PC-3 (cell line): Measurements from ENCODE around the gene HNF4A. TPM values are rescaled to one million over a fixed set of nuclear protein-coding genes. Genes with fewer than 3 reads are reported as not detected.

ENCODE experiments used
- ATAC-seq: fragments of 200-7000 bp; cut with Tn5 transposase; 2 replicates; pipeline ENCODE4 v1.9.1; 2020; ENCODE audit warnings: mild to moderate bottlenecking, moderate library complexity
- BruUV-seq: library from RNA; stranded (reverse); fragments of 400-500 nt; replicated peaks from 2 replicates; lab custom pipeline; 2021; lab: Mats Ljungman, UMichigan
- CTCF ChIA-PET: fragments of 300-600 bp; sonication (Branson Sonifier 250); formaldehyde crosslinking; loops from one replicate; lab custom pipeline; 2022; ENCODE audit warnings: antibody characterized with exemption; lab: Charles Lee
- POLR2A ChIA-PET: fragments of 300-600 bp; sonication (Branson Sonifier 250); formaldehyde crosslinking; loops from one replicate; lab custom pipeline; 2022; ENCODE audit warnings: antibody characterized with exemption; ENCODE audit not compliant: unreplicated experiment; lab: Charles Lee
- DNase-seq: peaks from one replicate; pipeline ENCODE4 v3.0.0-alpha.2; 2015
- H2AFZ ChIP-seq: fragments of 300-600 bp; sonication (generic); 2 replicates; pipeline ENCODE4 v1.6.0; 2016; ENCODE audit warnings: antibody characterized with exemption, low read length
- H3F3A ChIP-seq: fragments of 300-600 bp; sonication (generic); one replicate; pipeline ENCODE4 v1.6.0; 2017; ENCODE audit warnings: antibody characterized with exemption, low read length, control low read depth, mild to moderate bottlenecking; ENCODE audit not compliant: unreplicated experiment
- H3K27ac ChIP-seq: fragments of 300-600 bp; sonication (generic); 2 replicates; pipeline ENCODE4 v1.5.1; 2016; ENCODE audit warnings: mild to moderate bottlenecking, low read length
- H3K27me3 ChIP-seq: fragments of 300-600 bp; sonication (generic); 2 replicates; pipeline ENCODE4 v1.6.1; 2016; ENCODE audit warnings: low read length, mixed read lengths
- H3K36me3 ChIP-seq: fragments of 300-600 bp; sonication (generic); 2 replicates; pipeline ENCODE4 v1.6.1; 2016; ENCODE audit warnings: low read depth, mixed run types, low read length, mixed read lengths
- H3K4me1 ChIP-seq: fragments of 300-600 bp; sonication (generic); 2 replicates; pipeline ENCODE4 v1.5.1; 2016; ENCODE audit warnings: low read length; ENCODE audit not compliant: insufficient read depth
- H3K4me2 ChIP-seq: fragments of 300-600 bp; sonication (generic); 2 replicates; pipeline ENCODE4 v1.6.0; 2016; ENCODE audit warnings: low read length
- H3K4me3 ChIP-seq: fragments of 300-600 bp; sonication (generic); 2 replicates; pipeline ENCODE4 v1.5.1; 2016; ENCODE audit warnings: mild to moderate bottlenecking, low read length, mixed read lengths
- H3K79me2 ChIP-seq: fragments of 300-600 bp; sonication (generic); 2 replicates; pipeline ENCODE4 v1.6.1; 2017; ENCODE audit warnings: low read length, mixed read lengths
- H3K9ac ChIP-seq: fragments of 300-600 bp; sonication (generic); 2 replicates; pipeline ENCODE4 v1.6.0; 2016; ENCODE audit warnings: mild to moderate bottlenecking, low read length
- H3K9me2 ChIP-seq: fragments of 300-600 bp; sonication (generic); replicated peaks from 2 replicates; pipeline ENCODE4 v1.6.1; 2016; ENCODE audit warnings: mixed run types, low read length, mixed read lengths
- H3K9me3 ChIP-seq: fragments of 300-600 bp; sonication (generic); 2 replicates; pipeline ENCODE4 v1.6.1; 2016; ENCODE audit warnings: low read length, mixed read lengths
- H4K20me1 ChIP-seq: fragments of 300-600 bp; sonication (generic); 2 replicates; pipeline ENCODE4 v1.6.1; 2016; ENCODE audit warnings: low read length, mixed read lengths
- CTCF ChIP-seq: fragments of 300-600 bp; sonication (generic); conservative IDR thresholded peaks from 2 replicates; pipeline ENCODE4 v1.5.1; 2017; ENCODE audit warnings: antibody characterized with exemption, low read depth, mild to moderate bottlenecking, low read length
- EZH2 ChIP-seq: fragments of 300-600 bp; sonication (generic); IDR thresholded peaks from one replicate; pipeline ENCODE4 v1.6.1; 2017; ENCODE audit warnings: antibody characterized with exemption, mild to moderate bottlenecking, low read length; ENCODE audit not compliant: unreplicated experiment
- EZH2phosphoT487 ChIP-seq: fragments of 300-600 bp; sonication (generic); IDR thresholded peaks from 2 replicates; pipeline ENCODE4 v1.6.1; 2018; ENCODE audit warnings: mild to moderate bottlenecking, antibody characterized with exemption, low read length, borderline replicate concordance
- intact Hi-C: fragments of 100-400 bp; cut with micrococcal nuclease; formaldehyde crosslinking; loops from 2 replicates; pipeline ENCODE4 v1.9.0; 2023
- total RNA-seq: library from RNA; depleted of rRNA; stranded (reverse); fragments of >200 nt; gene quantifications from 2 replicates; pipeline ENCODE4 v1.2.3, GENCODE V29; 2014

HNF4A gene
- total RNA-seq, 1 experiment from 2014 or later: not detected

- H3K4me2 ChIP-seq: no peak overlapping the region
- H4K20me1 ChIP-seq: no peaks in the 10 kb centered on the region
- TF ChIP-seq CTCF: no peak
- TF ChIP-seq EZH2phosphoT487: no peak
- TF ChIP-seq EZH2: no peak
- ChIA-PET POLR2A (no interaction called here), CTCF (no interaction called here)
- no peak overlapping the region for H3K9ac ChIP-seq
- H3K27me3 ChIP-seq: peaks cover 32% of the 10 kb centered on the region
- H3K4me1 ChIP-seq: no peaks in the 10 kb centered on the region
- H2AFZ ChIP-seq: no peak overlapping the region
- no peaks in the 10 kb centered on the region for H3K9me3 ChIP-seq
- H3K27ac ChIP-seq: no peak overlapping the region
- DNase-seq (no peak), ATAC-seq (no peak)
- H3K79me2 ChIP-seq: no peaks in the 10 kb centered on the region
- no peaks in the 10 kb centered on the region for H3K36me3 ChIP-seq
- H3F3A ChIP-seq: no peaks in the 10 kb centered on the region
- BruUV-seq: no TSS peak
- H3K9me2 ChIP-seq: no peaks in the 10 kb centered on the region
- no peak overlapping the region for H3K4me3 ChIP-seq
- intact Hi-C loops: no loop called here
These were observed 3.3 kb downstream of the HNF4A start for GRCh38 chr20:44358776-44359175.

GRCh38 chr20:44360221-44360620 is 4.7 kb downstream of the HNF4A start:
- ChIA-PET CTCF (no interaction called here), POLR2A (no interaction called here)
- Histone ChIP-seq H3K4me2 (no peak overlapping the region), H3K27me3 (peaks cover 32% of the 10 kb centered on the region), H3K79me2 (no peaks in the 10 kb centered on the region), H3K27ac (no peak overlapping the region), H3K36me3 (no peaks in the 10 kb centered on the region), H3K4me1 (no peaks in the 10 kb centered on the region), H3K9me2 (no peaks in the 10 kb centered on the region), H3K4me3 (no peak overlapping the region), H3K9me3 (no peaks in the 10 kb centered on the region), H3K9ac (no peak overlapping the region), H2AFZ (no peak overlapping the region), H4K20me1 (no peaks in the 10 kb centered on the region), H3F3A (no peaks in the 10 kb centered on the region)
- ATAC-seq (no peak), DNase-seq (no peak)
- no TSS peak for BruUV-seq
- intact Hi-C loops: no loop called here
- TF ChIP-seq CTCF (no peak), EZH2 (no peak), EZH2phosphoT487 (no peak)

- no peaks in the 10 kb centered on the region for H4K20me1 ChIP-seq
- no peaks in the 10 kb centered on the region for H3K9me3 ChIP-seq
- no peak overlapping the region for H3K27ac ChIP-seq
- H2AFZ ChIP-seq: no peak overlapping the region
- no peak overlapping the region for H3K4me2 ChIP-seq
- intact Hi-C loops: no loop called here
- no peaks in the 10 kb centered on the region for H3F3A ChIP-seq
- no TSS peak for BruUV-seq
- TF ChIP-seq EZH2phosphoT487 (no peak), EZH2 (no peak), CTCF (no peak)
- no peak overlapping the region for H3K4me3 ChIP-seq
- no peaks in the 10 kb centered on the region for H3K9me2 ChIP-seq
- no peaks in the 10 kb centered on the region for H3K4me1 ChIP-seq
- H3K9ac ChIP-seq: no peak overlapping the region
- no peaks in the 10 kb centered on the region for H3K36me3 ChIP-seq
- ChIA-PET CTCF (no interaction called here), POLR2A (no interaction called here)
- DNase-seq: no peak
- ATAC-seq: no peak
- no peaks in the 10 kb centered on the region for H3K79me2 ChIP-seq
- peaks cover 32% of the 10 kb centered on the region for H3K27me3 ChIP-seq
These were observed 5.5 kb downstream of the HNF4A start for GRCh38 chr20:44361021-44361420.
